Bone marrow (tissue), 2 donors: ENCODE results near the gene CYP24A1.

Experiments
- DNase-seq, 2 donors: peaks; one replicate each; lab custom pipeline; 2025; lab: John Stamatoyannopoulos, UW

Gene CYP24A1

GRCh38 chr20:54173653-54174456 is at the start of gene CYP24A1:
CYP24A1 (minus strand) TSS chr20:54173986; CDS start chr20:54173579, 407 bp downstream.
- DNase-seq: no peak

GRCh38 chr20:54223285-54223684 is 49.5 kb upstream of the CYP24A1 start:
- no peak for DNase-seq

DNA sequence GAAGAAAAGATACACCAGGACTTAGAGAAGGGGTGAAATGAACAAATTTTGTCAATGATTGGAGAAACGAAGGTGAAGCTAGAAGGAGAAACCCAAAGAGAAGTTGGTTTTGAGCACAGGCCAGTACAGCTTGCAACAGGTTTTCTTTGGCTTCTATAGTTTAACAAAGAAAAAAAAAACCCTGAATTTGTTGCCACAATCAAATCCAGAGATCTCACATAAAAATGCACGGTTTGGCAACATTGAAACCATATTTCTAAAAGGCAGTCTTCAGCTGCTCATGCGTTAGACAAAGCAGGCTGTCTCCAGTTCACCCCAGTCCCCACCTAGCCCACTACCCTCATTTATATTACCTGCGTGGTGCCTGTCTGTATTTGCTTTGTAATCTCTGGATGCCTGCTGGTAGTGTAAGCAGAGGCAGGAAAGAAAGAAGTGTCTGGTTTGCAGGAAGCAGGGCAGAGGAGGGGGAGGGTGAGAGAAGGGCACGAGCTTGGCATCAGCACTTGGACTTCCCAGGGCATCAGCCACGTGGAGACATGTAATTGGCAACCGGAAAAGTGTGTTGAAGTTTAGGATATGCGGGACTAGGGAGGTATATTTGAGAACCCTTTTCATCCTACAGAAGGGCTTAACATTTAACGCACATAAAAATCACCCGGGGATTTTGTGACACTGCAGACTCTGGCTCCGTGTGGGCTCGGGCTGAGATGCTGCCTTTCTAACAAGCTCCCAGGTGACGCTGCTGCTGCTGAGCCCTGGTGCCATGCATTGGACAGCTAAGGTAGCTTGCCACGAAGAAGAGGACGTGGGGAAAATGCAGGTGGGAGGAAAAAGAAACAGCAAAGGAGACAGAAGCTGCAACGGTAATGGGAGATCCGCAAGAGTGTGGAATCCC is 48.5 kb upstream of the CYP24A1 start:
- no peak for DNase-seq

- no peak for DNase-seq
Observed at GRCh38 chr20:54221353-54221752, 47.6 kb upstream of the CYP24A1 start.

- no peak for DNase-seq
Observed at GRCh38 chr20:54220722-54221121, 46.9 kb upstream of the CYP24A1 start.

DNA sequence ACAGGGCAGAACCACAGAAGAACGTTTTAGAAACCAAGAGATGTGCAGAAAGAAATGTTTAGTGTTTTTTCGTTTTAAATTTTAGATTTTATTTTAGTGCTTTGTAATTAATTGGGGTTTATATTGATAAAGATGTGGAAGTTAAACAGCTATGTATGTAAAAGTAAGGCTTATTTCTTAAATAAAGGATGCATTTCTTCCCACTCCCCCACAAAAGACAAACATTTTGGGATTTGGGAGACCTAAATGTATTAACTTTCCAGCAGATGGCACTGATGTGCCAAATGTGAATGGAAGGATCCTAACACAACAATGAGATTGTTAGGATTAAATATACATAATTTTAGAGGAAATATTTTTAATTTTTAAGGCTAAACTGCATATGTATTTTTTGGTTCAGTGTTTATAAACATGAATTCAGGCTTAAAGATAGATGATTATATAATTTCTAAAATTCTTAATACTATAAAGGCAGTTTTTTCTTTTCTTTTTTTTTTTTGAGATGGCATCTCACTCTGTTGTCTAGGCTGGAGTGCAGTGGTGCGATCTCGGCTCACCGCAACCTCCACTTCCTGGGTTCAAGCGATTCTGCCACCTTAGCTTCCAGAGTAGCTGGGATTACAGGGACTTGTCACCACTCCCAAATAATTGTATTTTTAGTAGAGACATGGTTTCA is 46.1 kb upstream of the CYP24A1 start:
- no peak for DNase-seq

DNA sequence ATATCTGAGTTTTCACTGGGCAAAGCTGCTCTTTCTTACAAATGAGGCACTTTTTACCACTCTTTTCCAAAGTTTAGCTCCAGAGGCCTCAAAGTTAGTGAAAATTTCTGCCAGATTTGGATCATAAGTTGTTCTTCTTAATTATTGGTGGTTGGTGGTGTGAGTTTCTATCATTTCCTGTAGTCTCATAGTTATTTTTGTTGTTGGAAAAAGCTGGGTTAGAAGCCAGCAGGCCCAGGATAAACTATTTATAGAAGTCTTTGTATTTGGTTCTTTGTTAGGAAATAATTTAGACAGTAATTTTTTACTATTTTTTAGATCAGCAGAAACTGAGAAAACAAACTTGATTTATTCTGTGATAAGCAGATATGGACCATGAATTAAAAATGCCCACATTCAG is 44.7 kb upstream of the CYP24A1 start:
- DNase-seq: no peak

- DNase-seq: no peak
Observed at GRCh38 chr20:54217762-54218161, 44.0 kb upstream of the CYP24A1 start.

DNA sequence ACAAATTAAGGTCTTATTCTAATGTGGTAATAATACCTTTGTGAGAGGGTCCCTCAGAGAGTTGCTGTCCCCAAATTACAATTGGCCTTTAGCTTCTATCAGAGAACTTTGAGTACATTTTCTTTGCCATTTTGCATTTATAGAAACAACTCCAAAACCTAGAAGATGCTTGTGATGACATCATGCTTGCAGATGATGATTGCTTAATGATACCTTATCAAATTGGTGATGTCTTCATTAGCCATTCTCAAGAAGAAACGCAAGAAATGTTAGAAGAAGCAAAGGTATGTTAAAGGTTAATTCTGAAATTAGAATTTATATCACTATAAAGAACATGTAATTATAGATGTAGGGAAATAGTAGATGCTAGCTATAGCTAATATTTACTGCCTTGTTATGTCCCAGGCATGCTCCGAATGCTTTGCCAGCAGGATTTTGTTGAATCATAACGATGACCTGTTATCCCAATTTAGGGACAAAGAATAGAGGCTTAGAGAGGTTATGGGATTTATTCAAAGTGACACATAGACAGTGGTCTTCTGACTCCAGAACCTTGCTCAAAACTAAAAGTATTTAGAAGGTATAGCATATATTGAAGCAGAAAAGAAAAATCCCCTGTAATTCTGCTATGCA is 41.5 kb upstream of the CYP24A1 start:
- no peak for DNase-seq

- no peak for DNase-seq
Observed at GRCh38 chr20:54214566-54214965, 40.8 kb upstream of the CYP24A1 start.

DNA sequence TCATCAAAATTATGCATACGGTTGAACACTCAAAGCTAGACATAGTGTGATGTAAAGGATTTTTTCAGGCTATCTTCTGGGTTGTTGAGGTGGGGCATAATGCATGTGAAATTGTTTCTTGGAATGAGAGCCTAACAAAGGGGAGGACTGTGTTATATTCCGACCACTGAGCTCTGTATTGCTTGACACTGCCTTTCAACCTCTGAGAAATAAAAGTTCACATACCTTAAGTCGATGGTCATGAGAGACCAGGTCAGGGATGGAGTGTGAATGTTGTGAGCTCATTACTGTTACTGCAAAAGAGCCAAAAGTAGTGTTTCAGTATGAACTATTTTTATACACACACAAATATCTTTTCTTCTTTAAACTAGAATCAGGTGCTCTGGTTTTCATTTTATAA is 39.1 kb upstream of the CYP24A1 start:
- no peak for DNase-seq

- DNase-seq: no peak
Observed at GRCh38 chr20:54212226-54212625, 38.4 kb upstream of the CYP24A1 start.

GRCh38 chr20:54209216-54209813 is 35.5 kb upstream of the CYP24A1 start:
- no peak for DNase-seq

DNA sequence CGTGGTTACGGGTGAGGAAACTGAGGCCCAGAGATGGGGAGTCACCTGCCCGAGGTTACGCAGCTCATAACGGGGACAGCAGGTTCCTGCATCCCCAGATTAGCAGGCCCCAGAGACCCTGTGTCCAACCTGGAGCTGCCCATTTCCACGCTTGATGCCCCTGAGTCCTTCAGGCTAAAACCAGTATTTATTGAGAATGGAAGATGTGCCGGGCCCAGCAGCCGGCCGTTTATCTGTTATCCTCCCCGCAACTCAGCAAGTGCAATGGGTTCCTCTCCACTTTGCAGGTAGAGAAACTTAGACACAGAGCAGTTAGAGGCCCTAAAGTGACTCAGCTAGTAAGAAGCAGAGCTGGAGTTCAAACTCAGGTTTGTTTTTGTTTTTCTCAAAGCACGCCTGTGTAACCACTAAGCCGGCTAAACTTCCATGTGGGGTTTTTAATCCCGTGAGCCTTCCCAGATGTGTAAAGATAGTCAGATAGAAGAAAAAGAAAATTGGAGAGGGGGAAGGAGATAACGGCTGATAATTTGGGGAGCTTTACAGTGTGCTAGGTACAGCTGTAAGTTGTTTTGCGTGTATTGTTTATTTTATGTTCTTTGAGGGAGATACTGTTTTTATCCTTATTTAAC is 34.9 kb upstream of the CYP24A1 start:
- DNase-seq: no peak

DNA sequence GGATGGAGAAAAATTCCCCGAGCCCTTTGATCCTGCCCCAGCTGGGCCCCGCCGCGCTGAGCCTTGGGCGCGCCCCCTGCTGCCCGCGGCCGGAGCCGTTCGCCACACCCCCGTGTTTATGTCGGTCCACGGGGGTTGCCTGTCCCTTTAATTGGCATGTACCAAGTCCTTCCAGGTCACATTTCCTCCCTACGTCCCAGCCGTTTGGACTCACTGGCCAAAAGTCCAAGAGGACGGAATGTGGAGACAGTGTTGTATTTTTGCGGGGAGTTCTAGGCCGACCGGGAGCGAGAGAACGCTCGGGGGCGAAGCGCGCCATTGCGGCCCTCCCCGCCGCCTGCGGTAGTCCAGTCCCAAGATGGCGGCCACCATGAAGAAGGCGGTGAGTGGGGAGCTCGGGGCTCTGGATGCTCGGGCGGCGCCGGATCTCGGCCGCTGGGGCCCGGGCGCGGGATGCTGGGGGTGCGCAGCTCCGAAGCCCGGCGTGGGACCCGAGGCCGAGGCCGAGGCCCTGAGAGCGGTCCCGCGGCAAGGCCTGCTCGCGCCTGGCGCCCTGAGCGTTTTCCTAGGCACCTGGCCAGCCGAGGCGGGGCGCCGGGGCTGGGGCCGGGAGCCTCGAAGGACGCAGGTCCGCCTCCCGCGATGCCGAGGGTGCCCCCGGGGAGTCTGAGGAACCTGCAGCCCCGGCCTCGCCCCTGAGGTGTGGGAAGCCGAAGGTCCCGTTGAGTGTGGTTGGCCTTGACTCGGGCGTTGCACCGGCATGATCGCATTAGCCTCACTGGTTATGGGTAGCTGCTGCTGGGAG is 34.2 kb upstream of the CYP24A1 start, which contains the start of gene PFDN4:
Gene PFDN4 (plus strand): TSS at position 345 of the 805 bp plus-strand sequence. CDS start 14 bp downstream, at position 359.
- DNase-seq: peak; percentile 72 to 83

DNA sequence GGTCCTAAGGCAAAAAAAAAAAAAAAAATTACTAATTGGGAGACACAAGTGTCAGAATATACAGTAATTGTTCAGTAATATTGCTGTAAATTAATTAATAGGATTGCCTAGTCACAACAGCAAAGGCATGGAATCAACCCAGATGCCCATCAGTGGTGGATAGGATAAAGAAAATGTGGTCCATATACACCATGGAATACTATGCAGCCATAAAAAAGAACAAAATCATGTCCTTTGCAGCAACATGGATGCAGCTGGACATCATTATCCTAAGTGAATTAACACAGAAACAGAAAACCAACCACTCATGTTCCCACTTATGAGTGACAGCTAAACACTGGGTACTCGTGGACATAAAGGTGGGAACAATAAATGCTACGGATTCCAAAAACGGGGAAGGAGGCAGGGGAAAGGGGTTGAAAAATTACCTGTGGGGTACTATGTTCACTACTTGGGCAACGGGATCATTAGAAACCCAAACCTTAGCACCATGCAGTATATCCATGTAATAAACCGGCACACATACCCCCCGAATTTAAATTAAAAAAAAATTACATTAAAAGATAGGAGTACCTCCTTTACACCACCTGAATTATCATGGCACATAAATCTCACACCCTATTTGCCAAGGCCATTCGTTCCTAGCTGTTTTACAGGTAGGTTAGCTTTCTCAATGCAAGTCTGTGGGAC is 33.4 kb upstream of the CYP24A1 start:
- no peak for DNase-seq

- no peak for DNase-seq
Observed at GRCh38 chr20:54205450-54205849, 31.7 kb upstream of the CYP24A1 start.

GRCh38 chr20:54204481-54204880 is 30.7 kb upstream of the CYP24A1 start:
- DNase-seq: no peak

DNA sequence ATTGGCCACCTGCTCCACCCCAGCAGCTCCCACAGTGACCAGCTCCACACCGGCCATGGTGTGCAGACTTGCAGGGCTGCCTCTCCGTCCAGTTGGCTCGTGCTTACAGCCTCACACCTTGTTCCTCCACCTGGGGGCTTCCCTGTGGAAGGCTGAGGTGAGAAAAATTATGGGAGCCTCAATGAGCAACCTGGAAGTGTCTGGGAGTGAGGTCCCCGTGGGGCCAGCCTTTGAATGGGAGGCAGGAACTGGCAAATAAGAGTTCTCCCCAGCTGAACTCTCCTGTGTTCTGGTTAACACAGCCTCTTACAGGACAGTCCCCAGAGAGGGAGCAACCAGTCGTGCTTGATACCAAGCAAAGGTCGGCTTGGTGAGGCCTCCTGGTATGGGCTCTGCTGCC is 30.3 kb upstream of the CYP24A1 start:
- DNase-seq: no peak

- DNase-seq: no peak
Observed at GRCh38 chr20:54203281-54203680, 29.5 kb upstream of the CYP24A1 start.
